IPS-NIHi11 (cell line): ENCODE results near the gene AP5S1.
A peak's percentile ranks its signal among the peaks of the same experiment; 100 is the strongest.

Experiments used
- DNase-seq: peaks from one replicate; pipeline ENCODE4 v3.0.0; 2012; ENCODE audit warnings: mixed read lengths, low spot score

AP5S1 gene, protein sequence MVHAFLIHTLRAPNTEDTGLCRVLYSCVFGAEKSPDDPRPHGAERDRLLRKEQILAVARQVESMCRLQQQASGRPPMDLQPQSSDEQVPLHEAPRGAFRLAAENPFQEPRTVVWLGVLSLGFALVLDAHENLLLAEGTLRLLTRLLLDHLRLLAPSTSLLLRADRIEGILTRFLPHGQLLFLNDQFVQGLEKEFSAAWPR

DNA sequence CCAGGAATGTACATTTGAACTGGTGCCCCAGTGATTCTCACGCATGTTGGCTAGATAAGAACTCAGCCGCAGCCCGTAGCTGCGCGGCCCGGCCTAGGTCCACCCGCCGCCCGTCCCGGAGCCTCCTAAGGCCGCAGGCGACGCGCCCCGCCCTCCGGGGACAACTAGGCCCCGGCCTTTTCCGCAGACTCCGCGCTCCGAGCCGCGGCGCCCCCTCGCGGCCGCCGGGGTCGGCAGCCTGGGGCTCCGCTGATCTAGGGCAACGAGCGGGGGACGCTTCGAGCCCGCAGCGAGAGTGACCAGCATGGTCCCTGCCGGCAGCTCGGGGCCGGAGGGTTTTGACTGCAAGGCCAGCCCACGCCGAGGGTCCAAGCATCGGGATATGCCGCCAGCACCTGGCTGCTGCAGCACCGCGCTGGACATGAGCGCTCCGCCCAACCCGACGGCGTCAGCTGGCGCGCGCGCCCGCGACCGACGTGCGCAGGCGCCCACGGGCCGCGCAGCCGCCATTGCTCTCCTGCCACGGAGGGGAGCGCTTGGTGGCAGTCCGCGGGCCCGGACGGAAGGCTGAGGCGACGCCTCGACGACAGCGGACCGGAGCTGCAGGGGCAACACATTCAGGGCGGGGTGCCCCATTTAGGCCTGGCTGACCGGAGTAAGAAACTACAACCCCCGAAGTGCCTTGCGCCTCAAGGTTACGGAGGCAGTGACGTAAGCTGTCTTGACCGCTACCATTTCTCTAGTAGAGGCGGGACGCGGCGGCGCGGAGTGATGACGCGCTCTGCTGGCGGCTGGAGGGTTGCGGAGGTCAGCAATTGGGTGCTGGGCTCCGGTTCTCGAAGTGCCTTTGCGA is at the start of gene AP5S1:
TSS of gene AP5S1 (plus strand) at position 500 of the 853 bp plus-strand sequence. CDS start 1,571 bp downstream, outside the sequence.
- DNase-seq: peak; percentile 93

DNA sequence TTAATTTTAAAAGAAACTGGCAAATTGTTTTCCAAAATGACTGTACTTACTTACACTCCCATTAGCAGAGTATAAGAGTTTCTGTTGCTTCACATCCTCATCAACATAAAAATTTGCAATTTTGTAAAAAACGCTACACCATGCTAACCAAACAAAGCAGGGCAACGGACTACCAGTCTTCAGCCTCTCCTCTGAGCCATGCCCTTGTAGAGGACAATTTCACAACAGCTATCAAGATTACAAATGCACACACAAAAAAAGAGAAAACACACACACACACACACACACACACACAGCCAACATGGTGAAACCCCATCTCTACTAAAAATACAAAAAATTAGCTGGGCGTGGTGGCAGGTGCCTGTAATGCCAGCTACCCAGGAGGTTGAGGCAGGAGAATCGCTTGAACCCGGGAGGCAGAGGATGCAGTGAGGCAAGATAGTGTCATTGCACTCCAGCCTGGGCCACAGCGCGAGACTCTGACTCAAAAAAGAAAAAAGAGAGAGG is 48.7 kb upstream of the AP5S1 start:
- DNase-seq: no peak

GRCh38 chr20:3775457-3776108 is 44.8 kb upstream of the AP5S1 start:
- DNase-seq: no peak

DNA sequence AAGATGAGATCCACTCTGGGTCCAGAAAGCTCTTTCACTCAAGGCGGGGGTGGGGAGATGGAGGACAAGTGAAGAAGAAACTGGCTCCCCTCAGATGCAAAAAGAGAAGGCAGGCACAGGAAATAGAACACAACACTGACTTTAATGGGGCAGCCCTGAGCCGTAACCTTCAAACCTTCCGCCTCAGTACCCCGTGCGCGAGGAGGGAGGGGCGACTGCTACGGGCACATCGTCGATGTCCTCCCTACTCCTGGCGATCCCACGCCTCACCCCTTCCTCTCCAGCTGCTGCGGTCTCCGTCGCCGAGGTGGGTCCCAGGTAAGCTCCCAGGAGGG is 43.0 kb upstream of the AP5S1 start:
- no peak for DNase-seq

GRCh38 chr20:3777716-3778629 is 42.4 kb upstream of the AP5S1 start:
- DNase-seq: peak; percentile 83

GRCh38 chr20:3778976-3779375 is 41.4 kb upstream of the AP5S1 start:
- no peak for DNase-seq

DNA sequence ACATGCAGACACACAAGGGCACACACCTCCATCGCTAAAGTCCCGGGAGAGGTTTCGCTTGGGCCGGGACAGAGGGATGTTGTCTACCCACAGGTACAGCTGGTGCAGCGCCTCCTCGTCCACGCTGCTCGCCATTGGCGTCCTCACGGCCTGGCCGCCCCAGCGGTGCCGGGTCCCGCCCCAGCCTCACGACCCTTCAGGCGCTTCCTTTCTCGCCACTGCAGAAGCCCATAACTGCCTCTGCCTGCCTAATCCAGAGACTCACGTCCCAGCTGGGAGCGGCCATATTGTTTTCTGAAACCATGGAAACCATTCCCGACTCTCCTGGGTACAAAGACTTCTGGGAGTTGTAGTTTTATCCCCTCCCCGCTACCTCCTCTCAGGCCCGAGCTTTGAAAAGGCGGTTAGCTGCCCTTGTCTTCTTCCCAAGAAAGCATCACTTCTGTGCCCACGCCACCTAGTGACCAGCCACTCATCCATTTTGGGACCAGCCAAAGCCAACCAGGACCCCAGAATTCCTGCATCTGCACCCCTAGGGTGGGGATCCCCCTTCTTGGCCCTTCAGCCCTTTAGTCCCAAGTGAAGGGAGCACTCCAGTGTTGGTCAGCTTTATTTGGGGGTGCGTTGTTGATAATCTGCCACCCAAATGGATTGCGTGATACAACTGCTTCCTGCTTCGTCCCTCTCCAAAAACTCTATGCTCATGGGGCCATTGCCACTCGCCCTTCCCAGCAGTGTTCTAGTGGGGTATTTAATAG is 39.0 kb upstream of the AP5S1 start, which contains the start of gene SPEF1:
TSS of gene SPEF1 (minus strand) at position 296 of the 758 bp plus-strand sequence. CDS start at position 135, 161 bp downstream.
- DNase-seq: peak; percentile 91

GRCh38 chr20:3782597-3782996 is 37.8 kb upstream of the AP5S1 start:
- no peak for DNase-seq

GRCh38 chr20:3783068-3783489 is 37.3 kb upstream of the AP5S1 start:
- DNase-seq: no peak

DNA sequence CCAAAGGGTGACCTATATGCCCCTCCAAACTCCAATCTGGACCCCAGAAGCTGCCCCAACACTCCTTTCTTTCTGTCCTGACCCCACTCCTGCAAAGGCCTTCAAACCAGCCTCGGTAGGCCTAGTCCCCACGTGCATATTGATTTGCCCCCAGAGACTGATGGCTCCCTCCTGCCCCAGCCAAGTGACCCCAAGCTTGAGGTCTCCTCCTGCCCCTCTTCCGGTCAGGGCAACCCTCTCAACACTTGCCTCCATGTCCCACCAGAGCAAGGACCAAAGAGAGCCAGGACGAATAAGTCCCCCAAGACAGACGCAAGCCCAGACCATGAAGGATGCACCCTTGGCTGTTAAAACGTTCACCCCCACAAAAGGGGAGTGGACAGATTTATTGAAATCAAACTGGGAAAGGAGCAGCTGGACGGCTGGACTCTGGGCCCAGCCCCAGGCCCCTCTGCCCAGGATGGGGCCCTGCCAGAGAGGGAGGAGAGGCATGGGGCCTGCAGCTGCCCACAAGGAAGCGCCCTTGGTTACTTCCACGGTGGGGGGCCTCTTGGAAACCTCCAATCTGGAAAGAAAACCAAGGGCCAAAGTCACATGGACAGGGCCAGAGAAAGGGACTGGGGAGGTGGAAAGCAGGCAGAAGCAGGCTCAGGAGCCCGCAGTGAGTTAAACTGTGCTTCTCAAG is 36.7 kb upstream of the AP5S1 start:
- DNase-seq: no peak

GRCh38 chr20:3784216-3784853 is 36.0 kb upstream of the AP5S1 start:
- no peak for DNase-seq

GRCh38 chr20:3784863-3785239 is 35.5 kb upstream of the AP5S1 start:
- DNase-seq: no peak

DNA sequence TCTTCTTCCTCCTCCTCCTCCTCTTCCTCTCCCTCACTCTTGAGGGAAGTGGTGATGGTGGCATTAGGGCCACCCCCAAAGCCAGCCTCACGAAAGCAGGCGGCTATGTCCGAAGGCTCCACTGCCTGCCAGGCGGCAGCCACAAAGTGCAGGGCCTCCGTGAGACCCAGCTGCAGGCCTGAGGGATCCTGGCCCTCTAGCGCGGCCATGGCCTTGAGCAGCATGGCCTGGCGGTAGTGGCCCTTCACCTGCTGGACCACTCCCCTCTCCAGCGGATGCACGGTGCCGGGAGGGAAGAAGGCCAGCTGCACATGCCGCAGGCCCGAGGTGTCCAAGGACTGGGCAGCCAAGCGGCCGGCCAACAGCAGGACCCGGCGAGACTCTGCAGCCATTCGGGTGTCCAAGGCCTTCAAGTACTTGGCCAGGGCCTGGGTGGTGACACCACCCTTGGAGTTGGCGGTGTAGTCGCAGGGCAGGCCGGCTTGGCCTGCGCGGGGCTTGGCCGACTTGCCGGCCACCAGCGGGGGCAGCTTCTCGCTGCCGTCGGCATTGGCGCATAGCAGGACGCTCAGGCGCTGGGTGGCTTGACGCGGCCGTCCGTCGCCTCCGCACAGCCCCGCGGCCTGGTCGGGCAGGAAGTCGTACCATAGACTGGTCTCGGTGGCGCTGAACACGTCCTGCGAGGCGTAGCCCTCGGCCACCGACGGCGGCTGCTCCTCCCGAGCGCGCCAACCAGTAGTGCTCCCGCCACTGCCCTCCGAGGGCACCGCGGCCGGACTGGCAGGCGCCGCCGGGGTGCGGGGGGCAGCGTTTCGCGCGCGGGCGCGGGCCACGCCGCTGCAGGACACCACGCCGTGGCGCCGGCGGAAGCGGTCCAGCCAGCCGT is 34.9 kb upstream of the AP5S1 start:
- DNase-seq: no peak

DNA sequence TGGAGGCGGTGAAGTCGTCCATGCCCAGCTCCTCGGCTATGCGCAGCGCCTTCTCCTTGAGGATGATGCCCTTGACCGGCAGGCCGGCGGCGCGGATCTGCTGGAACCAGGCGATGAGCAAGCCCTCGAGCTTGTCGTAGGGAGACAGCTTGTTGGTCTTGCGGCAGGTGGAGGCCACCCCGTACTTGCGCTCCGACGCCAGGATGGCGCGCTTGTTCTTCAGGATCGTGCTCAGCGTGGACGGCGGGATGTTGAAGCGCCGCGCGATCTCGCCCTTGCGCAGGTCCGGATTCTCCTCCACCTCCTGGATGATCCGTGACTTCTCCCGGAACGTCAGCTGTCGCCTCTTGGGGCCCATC is 34.2 kb upstream of the AP5S1 start:
- DNase-seq: peak; percentile 38

GRCh38 chr20:3786665-3787323 is 33.6 kb upstream of the AP5S1 start, which contains the start of gene CENPB:
Gene CENPB, minus strand, starts transcription at chr20:3786740. Its CDS starts 257 bp downstream, at chr20:3786483.
- peak; percentile 96 for DNase-seq

- no peak for DNase-seq
Measured at GRCh38 chr20:3787324-3788014, 32.9 kb upstream of the AP5S1 start.

DNA sequence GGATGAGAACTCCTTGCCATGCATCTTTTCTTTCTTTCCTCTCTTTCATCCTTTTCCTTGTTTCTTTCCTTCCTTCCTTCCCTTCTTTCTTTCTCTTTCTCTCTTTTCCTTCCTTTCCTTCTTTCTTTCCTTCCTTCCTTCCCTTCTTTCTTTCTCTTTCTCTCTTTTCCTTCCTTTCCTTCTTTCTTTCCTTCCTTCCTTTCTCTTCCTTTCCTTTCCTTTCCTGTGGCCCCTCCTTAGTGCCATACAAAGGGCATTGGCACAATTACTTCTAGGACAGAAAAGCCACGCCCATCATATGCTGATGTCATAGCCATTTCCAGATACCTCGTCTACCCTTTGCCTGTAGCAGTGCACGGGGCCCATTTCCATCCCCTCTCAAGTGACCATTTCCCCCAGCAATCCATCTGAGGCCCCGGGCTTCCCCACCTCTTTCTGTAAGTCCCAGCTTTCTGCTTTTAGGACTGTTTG is 31.6 kb upstream of the AP5S1 start:
- DNase-seq: no peak
